UCSD-AML1 (cell line): Measurements from ENCODE around the gene SORCS3.
"Not testable (repeated sequence)": the region's sequence is repeated elsewhere in the genome, so short reads cannot be mapped to it uniquely, and the experiment has no call there.

Experiments
- DNase-seq: peaks from one replicate; lab custom pipeline; 2025; ENCODE audit not compliant: unreplicated experiment; lab: John Stamatoyannopoulos, UW

The SORCS3 gene

DNA sequence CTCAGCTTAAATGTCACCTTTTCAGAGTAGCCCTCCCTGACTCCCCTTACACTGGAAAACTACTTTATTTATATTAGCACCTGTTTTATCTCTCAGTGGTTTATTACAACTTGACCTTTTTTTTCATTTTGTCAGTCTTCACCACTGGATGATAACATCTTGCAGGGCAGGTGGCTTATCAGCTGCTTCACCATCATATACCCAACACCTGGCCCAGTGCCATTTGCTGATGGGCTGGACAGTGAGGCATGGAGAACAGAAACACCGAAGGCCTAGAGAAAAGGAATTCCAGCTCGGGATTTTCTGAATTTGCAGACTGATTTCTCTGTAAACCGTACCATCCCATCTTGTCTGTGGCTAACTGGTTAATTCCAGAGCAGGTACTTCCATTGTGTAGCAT lies 48.5 kb downstream of the SORCS3 start:
- no peak for DNase-seq

- no peak for DNase-seq
Observed at GRCh38 chr10:104690101-104690500, 49.0 kb downstream of the SORCS3 start.

- no peak for DNase-seq
Observed at GRCh38 chr10:104690959-104691358, 49.9 kb downstream of the SORCS3 start.

DNA sequence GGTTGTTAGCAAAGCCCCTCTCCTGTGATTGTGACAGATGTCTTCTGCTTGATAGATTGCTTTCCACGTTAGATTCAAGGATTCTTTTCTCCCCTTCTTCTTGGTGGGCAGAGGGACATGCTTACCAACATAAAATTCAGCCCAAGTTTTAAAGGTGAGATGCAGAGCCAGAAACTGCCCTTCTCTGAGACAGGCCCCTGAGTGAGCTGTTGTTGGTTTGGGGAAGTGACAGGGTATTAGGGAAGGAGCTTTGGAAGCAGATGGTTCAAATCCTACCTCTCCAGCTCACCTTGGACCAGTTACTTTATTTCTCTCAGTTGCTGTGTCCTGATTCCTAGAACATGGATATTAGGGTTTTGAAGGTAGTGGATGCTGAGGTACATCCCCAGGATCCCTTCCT lies 53.0 kb downstream of the SORCS3 start:
- no peak for DNase-seq

GRCh38 chr10:104703262-104703661 lies 62.2 kb downstream of the SORCS3 start:
- DNase-seq: not testable (repeated sequence)

DNA sequence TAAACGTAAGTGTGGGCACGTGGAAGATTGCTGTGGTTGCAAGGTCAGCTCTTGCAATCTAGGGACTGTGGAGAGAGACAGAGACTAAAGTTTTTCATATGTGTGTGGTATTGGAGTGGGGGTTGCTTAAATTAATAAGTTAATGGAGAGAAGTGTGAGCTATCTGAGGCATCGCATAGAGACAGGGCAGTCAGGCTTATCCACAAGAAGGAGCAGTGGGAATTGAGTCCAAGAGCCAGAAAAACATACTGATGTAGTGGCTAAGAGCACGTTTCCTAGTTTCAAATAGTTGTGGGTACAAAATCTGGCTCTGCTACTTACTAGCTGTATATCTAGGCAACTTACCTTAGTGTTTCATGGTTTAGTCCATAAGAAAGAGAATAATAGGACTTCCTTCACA lies 65.8 kb downstream of the SORCS3 start:
- no peak for DNase-seq

GRCh38 chr10:104707602-104708459 lies 66.7 kb downstream of the SORCS3 start:
- no peak for DNase-seq

DNA sequence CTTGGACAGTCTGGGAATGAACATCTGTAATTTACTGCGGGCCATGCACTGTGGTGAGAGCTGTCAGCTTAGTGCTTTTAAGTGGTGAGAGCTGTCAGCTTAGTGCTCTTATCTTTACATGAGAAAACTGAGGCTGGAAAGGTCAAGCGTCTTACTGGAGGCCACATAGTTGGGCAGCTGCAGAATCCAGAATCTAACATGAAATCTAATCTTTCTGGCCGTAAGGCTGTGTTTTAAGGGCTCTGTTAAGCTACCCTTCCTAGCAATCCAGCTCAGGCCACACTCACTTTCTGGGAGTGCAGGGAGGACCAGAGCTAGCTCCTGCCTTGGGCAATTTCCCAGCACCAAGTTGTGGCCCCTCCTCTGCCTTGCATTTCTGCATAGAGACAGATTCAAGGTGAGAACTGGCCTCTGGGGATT lies 70.2 kb downstream of the SORCS3 start:
- no peak for DNase-seq

- DNase-seq: not testable (repeated sequence)
Observed at GRCh38 chr10:104730593-104730992, 89.5 kb downstream of the SORCS3 start.

DNA sequence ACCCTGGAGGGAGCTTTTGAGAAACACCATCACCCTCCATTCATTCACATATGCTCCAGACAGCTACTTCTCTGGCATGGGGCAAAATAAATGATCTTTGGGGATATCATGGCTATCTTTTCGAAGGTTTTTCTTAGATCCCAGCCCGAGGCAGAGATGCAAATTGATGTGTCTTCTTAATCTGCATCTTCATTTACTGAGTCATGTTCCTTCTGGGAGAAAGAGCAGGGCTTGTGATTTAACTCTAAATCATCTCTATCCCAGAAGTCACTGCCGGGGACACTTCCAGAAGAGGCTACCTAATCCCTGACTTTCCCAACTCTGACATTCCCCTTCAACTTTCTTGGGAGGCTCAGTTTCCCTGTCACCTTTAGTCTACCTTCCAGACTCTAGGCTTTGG lies 90.1 kb downstream of the SORCS3 start:
- DNase-seq: no peak

GRCh38 chr10:104732222-104732621 lies 91.1 kb downstream of the SORCS3 start:
- no peak for DNase-seq

GRCh38 chr10:104734433-104734832 lies 93.3 kb downstream of the SORCS3 start:
- no peak for DNase-seq

- DNase-seq: no peak
Observed at GRCh38 chr10:104735036-104735756, 94.1 kb downstream of the SORCS3 start.

GRCh38 chr10:104735757-104736391 lies 94.8 kb downstream of the SORCS3 start:
- DNase-seq: no peak

DNA sequence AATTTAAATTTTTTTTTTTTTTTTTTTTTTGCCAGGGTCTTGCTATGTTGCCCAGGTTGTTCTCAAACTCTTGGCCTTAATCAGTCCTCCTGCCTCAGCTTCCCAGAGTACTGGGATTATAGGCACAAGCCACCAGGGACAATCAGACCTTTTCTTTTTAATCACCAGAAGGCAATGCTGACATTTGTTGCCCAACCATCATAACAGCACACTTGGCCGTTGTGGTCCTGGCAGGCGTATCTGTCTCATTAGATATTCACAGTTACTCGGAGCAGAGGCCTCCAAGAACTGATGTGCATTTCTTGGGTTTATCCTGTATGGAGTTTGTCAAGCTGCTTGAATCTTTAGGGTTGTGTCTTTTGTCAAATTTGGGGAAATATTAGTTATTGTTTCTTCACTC lies 100.0 kb downstream of the SORCS3 start:
- no peak for DNase-seq

GRCh38 chr10:104744052-104744451 lies 103.0 kb downstream of the SORCS3 start:
- no peak for DNase-seq

DNA sequence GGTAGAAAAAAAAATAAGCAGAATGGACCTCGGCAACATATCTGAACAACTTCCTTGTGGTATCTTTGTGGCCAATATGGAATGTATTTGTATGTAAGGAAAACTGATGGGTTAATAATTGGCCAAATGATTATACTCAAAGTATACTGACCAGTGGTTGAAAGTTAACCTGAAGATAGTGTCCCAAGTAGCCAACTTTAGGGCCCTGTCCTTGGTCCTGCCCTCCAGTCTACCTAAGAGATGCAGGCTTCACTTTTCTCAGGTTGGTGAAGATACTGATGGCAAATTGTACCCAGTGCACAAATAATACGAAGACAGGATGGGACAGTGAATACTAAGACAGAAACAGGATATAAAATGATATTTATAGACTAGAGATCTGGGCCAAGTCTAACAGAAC lies 109.2 kb downstream of the SORCS3 start:
- no peak for DNase-seq

GRCh38 chr10:104762793-104763192 lies 121.7 kb downstream of the SORCS3 start:
- no peak for DNase-seq

DNA sequence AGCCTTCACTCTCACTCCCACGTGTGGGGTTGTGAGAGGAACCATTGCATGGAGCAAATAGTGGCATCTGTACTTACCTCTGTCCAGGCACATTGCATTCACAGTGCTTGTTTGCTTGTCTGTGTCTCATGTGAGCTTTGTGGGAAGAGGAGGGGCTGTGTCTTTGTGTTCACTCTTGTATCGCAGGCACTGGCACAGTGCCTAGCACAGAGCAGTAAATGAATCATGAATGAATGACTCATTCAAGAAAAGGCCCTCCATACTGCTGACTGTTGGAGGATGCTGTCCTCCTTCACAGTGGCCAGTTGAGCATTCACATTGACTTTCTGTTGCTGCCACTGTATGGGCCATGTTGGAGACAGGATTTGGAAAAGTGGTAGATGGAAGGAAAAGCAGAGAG lies 125.3 kb downstream of the SORCS3 start:
- DNase-seq: no peak

GRCh38 chr10:104767282-104767681 lies 126.2 kb downstream of the SORCS3 start:
- no peak for DNase-seq

DNA sequence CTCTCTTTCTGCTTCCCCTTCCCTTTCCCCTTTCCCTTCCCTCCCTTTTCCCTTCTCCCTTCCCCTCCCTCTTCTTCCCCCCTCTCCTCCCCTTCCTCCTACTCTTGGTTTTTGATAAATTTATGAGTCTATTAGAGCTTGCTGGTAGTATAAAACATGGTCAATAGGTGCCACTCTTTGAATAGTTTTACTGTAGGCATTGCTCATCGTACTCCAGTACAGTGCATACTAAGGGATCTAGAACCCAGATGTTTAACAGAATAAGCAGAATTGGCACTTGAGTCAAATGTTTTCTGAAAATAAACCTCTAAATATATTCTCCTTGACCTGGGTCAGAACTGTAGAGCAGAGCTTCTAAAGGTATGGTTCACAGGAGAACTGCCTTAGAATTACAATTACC lies 126.7 kb downstream of the SORCS3 start:
- DNase-seq: no peak

- no peak for DNase-seq
Observed at GRCh38 chr10:104773105-104773504, 132.0 kb downstream of the SORCS3 start.
